HG03108 (cell line): ENCODE data around the gene TRIM67.
"Not testable (repeated sequence)": the region's sequence is repeated elsewhere in the genome, so short reads cannot be mapped to it uniquely, and the experiment has no call there.

Source experiments
- ATAC-seq: cut with Tn5 transposase; IDR thresholded peaks from one replicate; pipeline ENCODE4 v1.9.1; 2021; ENCODE audit warnings: moderate library complexity; ENCODE audit not compliant: unreplicated experiment

TRIM67 gene

DNA sequence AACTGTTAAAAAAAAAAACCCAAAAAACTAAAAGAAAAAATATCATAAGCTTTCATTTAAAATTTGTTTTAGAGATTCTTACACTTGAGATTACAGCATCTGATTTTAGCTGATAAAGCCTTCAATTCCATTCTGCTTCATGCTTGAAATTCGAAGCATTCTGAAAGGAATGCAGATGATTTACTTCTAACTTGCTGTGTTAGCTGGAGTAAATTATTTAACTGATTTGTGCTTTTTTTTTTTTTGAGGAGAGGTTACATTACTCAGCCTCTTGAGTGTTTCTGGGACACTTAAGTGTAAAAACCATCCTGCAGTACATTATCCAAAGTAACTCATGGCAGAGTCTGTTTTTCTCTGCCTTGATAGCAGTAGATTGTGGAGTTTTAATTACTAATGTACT lies 4.5 kb upstream of the TRIM67 start:
- ATAC-seq: no peak

DNA sequence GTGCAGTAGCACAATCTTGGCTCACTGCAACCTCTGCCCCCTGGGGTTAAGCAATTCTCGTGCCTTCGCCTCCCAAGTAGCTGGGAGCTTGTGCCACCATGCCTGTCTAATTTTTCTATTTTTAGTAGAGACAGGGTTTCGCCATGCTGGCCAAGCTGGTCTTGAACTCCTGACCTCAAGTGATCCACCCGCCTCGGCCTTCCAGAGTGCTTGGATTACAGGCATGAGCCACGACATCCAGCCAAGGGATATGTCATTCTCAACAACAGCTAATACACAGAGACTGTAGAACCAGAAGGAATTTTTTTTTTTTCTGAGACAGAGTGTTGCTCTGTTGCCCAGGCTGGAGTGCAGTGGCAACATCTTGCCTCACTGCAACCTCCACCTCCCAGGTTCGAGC lies 3.7 kb upstream of the TRIM67 start:
- not testable (repeated sequence) for ATAC-seq

DNA sequence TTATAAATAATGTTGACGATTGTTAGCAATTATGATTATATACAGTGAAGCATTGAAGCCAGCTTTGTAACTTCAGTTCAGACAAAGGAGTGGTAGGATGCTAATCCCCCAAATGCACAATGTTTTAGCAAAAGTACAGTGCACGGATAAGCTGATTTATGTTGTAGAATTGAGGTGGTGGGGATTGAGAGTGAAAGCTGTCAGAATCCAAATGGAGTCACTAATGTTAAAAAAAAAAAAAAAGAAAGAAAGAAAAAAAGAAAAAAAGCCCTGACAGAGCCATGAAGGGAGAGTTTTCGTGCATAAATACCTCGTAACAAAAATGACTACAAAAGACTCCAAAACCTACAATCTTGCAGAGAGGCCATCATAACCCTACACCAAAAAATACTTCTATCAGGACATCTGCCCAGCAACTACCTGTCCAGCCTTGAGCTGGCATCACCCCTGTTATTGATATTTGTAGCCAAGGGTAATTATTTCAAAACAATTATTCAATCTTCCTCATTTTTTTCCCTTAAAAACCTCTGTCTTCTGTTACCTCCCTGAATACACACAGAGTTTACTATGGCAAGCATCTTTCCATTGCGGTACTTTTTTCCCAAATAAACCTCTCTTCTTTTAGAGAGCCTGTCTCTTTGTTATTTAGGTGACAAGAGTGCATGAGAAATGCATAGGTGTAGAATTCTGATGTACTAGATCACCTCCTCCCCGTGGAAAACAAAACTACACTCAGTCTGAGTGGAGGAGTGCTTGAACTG lies 2.5 kb upstream of the TRIM67 start:
- no peak for ATAC-seq

DNA sequence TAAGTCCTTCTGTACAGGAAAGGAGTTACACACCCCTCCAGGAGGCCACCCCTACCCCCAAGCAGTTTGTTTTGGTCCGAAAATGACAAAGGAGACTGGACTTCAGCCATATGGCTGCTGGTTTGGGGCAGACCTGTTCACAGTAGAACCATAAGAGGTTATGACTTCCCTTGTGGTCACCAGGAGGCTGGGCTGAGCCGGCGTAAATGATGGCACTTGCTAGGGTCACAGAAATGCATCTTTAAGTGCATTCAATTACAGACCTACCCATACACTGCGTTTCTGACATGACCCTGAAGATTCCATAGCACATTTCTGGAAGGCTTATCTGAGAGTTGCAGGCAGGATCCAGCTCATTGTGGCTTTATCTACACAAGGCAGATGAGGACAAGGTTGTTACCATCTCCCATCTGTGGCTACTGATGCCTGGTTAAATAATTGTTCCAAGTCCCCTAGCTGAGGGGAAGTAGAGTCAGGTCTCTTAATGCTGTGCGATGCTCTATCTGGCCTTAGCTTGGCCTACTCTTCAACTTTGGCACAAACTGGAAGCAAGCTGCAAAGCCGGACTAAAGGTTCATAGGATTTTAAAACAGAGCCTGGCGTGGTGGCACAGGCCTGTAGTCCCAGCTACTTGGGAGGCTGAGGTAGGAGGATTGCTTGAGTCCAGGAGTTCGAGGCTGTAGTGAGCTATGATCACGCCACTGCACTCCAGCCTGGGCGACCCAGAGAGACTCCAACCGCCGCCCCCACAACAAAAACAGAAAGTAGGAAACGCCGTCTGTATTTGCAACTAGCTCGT lies 1.7 kb upstream of the TRIM67 start:
- no peak for ATAC-seq

DNA sequence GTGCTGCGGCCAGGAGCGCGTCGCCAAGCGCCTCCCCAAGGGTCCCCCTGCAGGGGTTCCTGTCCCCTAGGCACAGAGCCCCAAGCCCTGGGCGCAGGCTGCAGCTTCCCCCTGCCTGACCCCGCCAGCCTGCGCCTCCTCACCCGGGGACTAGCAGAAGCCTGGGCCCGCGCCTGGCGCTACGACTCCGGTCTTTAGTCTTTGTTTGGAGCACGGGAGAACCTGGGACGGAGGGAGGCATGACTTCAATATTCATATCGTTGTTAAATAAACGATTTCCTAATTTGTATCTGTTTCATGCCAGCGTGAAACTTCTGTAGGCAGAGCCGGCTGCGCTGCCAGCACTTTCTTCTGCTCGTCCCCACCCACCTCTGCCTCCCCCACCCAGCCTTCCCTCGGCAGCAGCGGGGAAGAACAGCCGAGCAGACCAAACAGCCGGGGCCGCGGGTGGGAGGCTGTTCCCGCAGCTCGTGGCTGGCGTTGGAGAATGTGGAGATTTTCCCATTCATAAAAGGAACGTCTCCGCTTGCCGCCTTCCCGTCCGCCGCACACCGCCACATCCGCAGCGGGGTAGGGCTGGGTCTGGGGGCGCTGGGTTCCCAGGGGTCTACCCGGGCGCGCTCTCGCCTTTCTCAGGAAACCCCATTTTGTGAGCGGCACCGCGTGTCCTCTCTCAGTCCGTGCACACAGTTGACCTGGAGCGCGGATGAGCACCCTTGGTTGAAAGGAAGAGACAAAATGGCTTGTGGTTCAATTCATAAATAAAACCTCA lies 777 bp upstream of the TRIM67 start:
- ATAC-seq: no peak

DNA sequence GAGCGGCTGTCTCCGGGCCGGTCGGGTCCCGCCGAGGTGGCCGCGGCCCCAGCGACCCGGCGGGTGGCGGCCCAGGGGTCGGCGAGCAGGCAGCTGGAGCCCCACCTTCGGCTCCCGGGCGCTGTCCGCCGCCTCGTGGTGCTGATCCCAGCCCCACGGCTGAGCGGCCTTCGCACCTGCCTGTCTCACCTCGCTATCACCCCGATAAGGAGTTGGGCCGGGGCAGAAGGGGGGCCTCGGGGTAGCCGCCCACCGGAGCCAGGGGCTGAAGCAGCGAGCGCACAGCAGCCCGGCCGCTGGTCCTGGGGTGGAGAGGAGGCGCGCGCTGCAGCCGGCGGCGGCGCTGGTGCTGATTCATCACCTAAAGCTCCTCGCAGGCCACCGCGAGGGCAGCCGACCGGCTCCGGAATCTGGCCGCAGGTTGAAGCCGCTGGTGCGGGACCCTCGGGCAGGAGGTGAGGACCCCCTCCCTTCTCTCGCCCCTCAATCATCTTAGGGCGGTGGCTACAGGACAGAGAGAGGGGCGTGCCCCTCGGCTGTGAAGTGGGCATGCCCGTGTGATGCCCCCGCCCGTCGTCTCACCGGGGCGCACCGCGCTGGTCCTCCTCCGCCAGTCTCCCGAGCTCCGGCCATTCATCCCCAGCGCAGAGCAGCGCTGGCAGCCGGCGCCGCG lies 575 bp downstream of the TRIM67 start:
- no peak for ATAC-seq

DNA sequence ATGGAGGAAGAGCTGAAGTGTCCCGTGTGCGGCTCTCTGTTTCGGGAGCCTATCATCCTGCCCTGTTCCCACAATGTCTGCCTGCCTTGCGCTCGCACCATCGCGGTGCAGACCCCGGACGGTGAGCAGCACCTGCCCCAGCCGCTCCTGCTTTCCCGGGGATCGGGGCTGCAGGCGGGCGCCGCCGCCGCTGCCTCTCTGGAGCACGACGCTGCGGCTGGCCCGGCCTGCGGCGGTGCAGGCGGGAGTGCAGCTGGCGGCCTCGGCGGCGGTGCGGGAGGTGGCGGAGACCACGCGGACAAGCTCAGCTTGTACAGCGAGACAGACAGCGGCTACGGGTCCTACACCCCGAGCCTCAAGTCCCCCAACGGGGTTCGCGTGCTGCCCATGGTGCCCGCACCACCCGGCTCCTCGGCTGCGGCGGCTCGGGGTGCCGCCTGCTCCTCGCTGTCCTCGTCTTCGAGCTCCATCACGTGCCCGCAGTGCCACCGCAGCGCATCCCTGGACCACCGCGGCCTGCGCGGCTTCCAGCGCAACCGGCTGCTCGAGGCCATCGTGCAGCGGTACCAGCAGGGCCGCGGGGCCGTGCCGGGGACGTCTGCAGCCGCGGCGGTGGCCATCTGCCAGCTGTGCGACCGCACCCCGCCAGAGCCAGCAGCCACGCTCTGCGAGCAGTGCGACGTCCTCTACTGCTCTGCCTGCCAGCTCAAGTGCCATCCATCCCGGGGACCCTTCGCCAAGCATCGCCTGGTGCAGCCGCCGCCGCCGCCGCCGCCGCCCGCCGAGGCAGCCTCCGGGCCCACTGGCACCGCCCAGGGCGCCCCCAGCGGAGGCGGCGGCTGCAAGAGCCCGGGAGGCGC lies 1.3 kb downstream of the TRIM67 start:
- no peak for ATAC-seq

DNA sequence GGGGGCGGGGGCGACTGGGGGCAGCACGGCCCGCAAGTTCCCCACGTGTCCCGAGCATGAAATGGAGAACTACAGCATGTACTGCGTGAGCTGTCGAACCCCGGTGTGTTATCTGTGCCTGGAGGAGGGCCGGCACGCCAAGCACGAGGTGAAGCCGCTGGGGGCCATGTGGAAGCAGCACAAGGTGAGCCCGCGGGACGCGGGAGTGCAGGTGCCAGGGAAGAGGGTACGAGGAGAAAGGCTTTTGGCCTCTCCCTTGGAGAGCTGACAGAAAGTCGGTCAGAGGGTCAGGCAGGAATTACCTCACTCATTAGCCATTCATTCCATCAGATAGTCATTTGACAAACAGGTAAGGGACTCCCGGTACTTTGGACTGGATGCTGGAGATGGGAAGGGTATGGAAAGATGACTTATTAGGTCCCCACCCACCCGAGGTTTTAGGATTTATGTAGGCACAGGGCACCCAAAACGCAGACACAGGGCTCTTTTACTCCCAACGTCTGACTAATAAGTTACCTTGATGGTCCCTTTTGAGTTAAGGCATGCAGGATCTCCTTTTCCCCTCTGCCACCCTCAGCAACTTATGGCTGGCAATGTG lies 2.1 kb downstream of the TRIM67 start:
- ATAC-seq: no peak

DNA sequence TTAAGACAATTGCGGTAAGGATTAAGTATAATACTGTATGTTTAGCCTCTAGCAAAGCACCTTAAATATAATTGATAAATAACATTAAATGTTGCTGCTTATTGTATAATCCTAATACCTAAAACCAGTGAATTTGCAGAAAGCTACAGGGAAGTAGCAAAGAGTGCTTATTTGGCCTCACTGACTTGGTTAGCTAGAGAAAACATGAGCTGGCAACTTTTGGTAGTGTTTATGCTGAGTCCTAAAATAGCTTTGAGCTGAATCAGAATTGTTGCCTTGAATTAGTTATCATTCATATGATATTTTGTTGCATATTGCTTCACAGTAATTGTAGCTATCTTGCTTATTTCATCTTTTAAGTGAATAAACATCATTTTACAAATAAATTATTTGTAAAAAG lies 3.5 kb downstream of the TRIM67 start:
- ATAC-seq: no peak

DNA sequence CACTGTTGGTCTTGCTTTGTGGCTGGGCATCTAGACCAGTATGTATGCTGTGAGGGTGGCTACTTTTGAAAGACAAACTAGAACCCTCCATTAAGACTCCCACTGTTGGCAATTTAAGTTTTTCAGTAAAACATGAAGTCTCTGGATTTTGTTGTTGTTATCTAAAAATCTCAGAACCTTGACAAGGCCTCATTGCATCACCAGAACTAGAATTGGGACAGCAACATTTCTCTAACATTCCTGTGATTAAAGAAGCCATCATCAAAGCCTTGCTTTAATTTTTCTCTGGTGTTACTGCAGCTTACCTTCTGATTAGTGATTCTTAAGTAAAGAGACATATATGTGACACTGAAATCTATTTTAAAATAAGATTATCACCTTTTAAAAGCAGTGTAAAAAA lies 4.5 kb downstream of the TRIM67 start:
- ATAC-seq: no peak

DNA sequence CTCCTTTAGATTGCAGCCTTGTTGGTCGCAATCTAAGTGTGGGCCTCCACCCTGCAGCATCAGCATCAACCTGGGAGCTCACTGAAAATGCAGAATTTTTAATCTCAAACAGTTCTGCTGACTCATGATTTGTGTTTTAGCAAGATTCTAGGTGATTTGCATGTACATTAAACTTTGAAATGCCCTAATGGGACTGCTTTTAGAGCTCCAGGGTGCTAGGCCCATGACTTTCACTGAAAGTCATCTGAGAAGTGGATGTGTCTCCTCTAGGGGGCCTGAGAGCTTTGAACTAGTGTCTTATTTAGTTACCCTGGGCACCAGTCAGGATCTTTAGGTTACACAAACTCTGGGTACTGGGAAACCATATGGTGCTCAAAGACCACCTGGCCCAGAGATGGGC lies 9.0 kb downstream of the TRIM67 start:
- ATAC-seq: no peak

DNA sequence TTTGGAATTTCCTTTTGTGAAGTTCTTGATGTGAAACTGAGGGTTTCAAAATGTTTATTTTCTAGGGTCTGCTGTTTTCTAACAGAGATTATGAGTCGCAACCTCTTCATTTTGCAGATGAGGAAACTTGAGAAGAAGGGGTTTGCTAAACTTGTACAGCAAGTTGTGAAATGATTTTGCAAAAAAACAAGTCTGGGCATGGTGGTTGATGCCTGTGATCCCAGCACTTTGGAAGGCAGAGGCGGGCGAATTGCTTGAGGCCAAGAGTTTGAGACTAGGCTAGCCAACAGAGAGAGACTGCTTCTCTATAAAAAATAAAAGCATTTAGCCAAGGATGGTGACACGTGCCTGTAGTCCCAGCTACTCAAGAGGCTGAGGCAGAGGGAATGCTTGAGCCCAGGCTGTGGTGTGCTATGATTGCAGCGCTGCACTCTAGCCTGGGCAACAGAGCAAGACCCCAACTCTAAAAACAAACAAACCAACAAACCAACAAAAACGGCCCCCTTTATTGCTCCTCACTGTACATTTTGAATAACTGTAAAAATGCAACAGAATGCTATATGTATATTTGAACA lies 9.9 kb downstream of the TRIM67 start:
- ATAC-seq: no peak

DNA sequence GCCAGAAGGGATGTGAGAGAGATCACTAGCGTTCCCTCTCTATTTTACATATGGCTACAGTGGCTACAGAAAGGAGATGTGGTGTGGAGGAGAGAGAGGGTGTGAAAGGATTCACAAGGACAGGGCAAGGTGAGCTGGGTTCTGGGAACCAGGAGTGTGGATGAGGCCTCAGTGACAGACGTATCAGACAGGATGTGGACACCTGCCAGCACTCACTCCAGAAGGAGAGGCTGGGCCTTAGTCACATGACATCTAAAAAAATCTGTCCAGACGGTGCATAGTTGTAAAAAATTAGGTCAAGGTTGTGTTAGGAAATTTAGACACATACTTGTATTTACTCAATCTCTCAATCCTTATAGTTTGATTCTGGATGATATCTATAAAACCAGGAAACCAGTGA lies 10.6 kb downstream of the TRIM67 start:
- ATAC-seq: no peak

DNA sequence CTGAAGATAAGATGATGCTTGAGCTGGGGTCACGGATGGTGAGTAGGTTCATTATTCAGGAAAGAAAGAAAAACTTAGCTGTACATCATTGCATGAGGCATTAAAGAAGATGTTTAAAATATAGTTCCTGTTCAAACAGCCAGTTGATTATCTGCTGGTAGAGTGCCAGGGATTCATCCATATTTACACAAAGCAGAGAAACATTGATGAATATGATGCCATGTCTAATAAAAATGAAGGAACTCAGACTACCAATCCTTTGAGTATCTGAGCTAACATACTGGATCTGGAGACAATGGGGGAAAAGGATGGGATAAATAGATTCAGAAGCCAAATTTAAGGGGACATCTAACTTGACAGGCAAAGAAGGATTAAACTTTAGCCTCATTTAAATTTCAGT lies 14.6 kb downstream of the TRIM67 start:
- no peak for ATAC-seq

DNA sequence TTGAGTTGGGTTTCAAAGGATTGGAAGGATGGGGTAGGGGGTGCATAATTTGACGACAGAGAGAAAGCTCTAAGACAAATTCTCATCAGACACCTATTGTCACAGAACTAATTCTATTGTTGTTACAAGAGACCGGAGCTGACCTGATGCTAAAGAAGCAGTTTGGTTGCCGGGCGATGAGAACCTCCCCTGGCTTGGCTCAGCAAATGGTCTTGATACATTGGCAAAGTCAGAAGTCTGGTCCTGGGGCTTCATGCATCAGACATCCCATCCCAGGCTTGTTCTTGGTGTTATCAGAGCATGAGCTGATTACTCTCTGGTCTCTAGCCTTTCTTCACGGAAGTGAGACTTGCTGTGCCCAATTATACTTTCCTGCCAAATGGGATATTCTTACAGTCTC lies 15.4 kb downstream of the TRIM67 start:
- no peak for ATAC-seq

DNA sequence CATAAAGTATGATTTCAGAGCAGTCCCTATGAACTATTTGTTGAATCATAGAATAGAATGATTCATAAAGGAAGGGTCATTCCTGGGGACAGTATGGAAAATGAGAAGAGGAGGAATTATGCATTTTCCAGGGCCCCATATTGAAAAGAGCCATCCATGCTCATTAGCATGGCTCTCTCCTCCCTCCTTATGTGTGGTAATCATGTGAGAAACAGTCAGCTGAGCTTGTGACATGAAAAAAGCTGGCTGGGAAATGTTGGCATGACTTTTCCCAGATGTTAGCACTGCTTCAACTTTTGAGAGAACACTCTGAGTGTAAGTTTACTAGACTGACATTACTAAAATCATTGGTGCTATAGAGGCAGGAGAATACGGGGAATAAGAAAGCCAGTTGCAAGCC lies 16.1 kb downstream of the TRIM67 start:
- ATAC-seq: no peak

DNA sequence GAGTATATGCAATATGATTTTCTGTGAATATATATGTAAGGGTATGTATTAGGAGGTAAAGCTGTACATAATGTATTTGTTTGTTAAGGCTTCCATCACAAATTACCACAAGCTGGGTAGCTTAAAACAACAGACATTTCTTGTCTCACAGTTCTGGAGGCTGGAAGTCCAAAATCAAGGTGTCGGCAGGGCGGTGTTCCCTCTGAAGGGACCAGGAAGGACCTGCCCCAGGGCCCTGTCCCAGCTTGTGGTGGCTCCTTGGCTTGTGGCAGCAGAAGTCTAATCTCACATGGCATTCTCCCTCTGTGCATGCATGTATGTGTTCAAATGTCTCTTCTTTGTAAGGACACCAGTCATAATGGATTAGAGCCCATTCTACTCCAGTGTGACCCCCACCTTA lies 17.1 kb downstream of the TRIM67 start:
- ATAC-seq: no peak

DNA sequence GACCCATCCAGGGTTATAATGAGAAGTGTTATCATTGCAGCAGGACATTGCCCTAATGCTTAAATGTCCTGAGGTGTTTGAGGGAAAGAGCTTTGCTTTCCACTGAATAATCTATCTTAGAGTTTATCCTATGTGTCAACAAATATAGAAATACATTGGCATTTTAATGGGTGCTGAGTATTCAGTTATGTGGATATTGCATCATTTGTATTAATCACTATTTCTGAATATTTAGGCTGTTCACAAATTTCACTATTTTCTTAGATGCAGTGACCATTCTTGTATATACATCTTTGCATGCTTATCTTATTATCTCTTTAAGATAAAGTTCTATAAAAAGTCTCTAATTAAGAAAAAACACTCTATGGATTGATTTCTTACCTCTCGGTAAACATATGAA lies 18.2 kb downstream of the TRIM67 start:
- no peak for ATAC-seq

DNA sequence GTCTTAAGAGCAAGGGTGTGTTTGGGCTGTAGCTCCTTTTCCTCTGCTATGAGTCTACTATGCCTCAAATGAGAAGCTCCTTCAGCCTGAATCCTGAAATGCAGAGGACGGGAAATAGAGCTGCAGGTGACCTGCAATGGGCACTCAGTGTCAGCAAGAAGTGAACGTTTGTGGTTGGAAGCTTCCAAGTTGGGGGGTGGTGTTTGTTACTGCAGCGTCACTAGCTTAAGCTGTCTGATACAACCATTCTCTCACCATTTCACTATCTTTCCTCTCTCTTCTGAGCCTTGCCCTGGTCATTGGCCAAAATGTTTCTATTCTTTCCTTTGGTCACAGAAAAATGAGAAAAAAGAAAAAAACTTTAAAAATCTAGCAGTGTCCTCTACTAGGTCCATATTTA lies 19.4 kb downstream of the TRIM67 start:
- ATAC-seq: no peak

DNA sequence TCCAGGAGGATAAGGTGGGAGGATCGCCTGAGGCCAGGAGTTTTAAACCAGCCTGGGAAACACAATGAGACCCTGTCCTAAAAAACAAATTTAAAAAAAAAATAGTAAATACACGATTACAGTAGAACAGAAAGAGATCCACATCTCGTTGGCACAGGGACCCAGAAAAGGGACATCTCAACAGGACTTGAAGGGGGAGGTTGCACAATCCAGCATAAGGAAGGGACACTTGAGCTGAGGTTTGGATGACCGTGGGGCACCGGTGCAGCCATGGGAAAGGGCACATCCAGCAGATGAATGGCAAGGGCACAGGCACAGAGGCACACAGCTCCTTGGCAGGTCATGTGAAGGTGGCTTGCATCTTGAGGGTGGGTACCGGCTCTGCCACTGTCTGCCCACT lies 20.5 kb downstream of the TRIM67 start:
- no peak for ATAC-seq
